ENCODE measurements around the gene RND3. TPM values are rescaled to one million over a fixed set of nuclear protein-coding genes. Genes with fewer than 3 reads are reported as not detected.
A peak's percentile ranks its signal among the peaks of the same experiment; 100 is the strongest.

Gene RND3
- total RNA-seq, 1 donor from 2014 or later, result 32.6 TPM

DNA sequence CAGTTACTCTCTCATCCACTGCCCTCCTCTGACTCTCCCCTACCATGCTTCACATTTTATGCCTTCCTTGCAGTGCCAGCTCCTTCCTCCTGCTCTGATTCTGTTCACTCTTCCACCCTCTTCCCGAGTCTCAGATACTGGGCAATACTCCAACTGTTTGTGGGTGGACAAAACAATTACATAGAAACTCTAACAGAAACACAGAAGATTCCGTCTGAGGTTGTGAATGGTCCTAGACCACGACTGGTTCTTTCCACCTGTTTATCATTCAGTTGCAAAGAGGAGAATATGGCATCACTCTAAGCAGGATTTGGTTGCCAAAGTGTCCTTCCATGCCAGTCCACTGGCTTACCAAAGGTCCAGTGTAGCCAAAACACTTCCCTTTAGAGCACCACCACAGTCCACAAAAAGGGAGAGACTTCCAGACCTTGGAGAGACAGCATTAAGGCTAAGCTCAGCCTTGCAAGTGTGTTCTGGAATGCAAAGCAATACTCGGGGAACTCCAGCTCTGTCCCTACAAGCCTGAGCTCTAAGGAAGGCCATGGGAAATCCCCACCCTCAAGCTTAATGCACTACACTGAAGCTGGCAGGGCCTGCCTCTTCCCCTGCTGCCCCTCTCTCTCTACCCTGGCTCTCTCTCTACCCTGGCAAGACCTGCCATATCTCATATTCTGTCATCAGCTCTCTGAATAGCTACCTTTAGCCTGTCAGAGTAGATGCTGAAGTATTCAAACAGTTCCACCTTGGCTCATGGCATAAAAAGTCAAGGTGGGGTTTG is 33.6 kb upstream of the RND3 start:
- intact Hi-C loops (cut with DNase I), result no loop called here
- TF ChIP-seq CTCF (IDR thresholded peaks at IDR 0.05), result no peak
- H3K27me3 ChIP-seq, result no peaks in the 10 kb centered on the region
- H3K4me1 ChIP-seq, result no peaks in the 10 kb centered on the region
- DNase-seq (no peak), ATAC-seq (peak; percentile 61)
- no peak overlapping the region for H3K4me3 ChIP-seq
- H3K9me3 ChIP-seq, result no peaks in the 10 kb centered on the region
- H3K36me3 ChIP-seq, result no peaks in the 10 kb centered on the region
- H3K27ac ChIP-seq, result no peak overlapping the region

- Histone ChIP-seq H3K4me3 (no peak overlapping the region), H3K36me3 (no peaks in the 10 kb centered on the region)
- TF ChIP-seq CTCF (IDR thresholded peaks at IDR 0.05), result no peak
These were observed 32.6 kb upstream of the RND3 start for GRCh38 chr2:150520033-150520432.

DNA sequence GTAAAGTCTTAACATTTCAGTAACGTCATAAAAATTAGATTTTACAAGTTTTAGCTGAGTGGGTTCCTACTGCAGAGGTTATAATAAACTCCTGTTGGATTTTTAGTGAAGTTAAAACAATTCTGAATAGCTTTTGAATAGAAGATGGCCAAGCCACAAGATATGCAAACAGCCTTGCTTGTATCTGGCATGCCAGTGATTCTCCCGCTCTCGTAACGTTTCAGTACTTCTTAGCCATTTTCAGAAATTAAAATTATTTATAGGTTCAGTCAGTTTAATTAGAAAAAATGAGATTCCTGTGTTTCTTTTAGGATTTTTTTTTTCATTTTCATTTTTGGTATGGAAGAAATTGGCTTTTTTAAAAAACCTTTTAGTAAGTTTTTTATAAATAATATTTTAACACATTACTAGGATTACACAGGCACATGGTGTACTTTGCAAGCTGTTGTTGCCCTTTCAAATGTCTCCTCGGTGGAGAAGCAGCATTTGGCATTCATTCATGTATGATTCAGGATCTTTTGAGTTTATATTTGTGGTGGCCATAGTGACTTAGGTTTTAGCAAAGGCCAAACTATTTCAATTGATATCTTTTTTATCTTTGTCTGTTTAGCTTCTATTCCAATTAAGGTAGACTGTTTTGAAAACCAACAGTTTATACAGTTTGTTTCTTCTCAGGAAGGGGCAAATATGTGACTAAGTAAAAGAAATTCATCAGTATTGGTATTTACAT is 30.6 kb upstream of the RND3 start:
- no peak overlapping the region for H3K4me3 ChIP-seq
- H3K36me3 ChIP-seq, result no peaks in the 10 kb centered on the region
- no peaks in the 10 kb centered on the region for H3K27me3 ChIP-seq
- no peaks in the 10 kb centered on the region for H3K4me1 ChIP-seq
- H3K9me3 ChIP-seq, result no peaks in the 10 kb centered on the region
- intact Hi-C loops (cut with DNase I), result no loop called here
- H3K27ac ChIP-seq, result no peak overlapping the region
- DNase-seq (no peak), ATAC-seq (no peak)
- no peak for TF ChIP-seq CTCF (IDR thresholded peaks at IDR 0.05)

More at GRCh38 chr2:150520033-150520432, 32.6 kb upstream of the RND3 start:
- Histone ChIP-seq H3K4me1 (no peaks in the 10 kb centered on the region), H3K9me3 (no peaks in the 10 kb centered on the region), H3K27me3 (no peaks in the 10 kb centered on the region), H3K27ac (no peak overlapping the region)
- ATAC-seq (no peak), DNase-seq (no peak)
- intact Hi-C loops (cut with DNase I), result no loop called here

DNA sequence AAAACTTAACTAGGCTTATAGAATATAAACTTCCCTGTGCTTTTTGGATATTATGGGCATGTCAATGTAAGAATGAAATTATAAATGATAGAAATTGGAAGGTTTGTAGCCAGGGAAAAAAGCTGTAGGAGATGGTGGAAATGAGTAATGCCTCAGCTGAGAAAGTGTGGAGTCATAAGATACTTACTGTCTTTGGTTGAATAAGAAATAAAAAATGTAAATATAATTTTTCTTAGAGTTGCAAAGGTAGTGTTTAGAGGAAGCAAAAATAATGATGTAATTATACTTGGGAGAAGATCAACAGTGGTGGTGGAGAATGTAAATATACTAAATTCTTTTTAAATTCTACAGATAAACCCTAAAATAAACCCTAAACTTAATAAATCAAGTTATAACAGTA is 26.2 kb upstream of the RND3 start:
- DNase-seq (no peak), ATAC-seq (no peak)
- intact Hi-C loops (cut with DNase I), result no loop called here
- Histone ChIP-seq H3K27me3 (no peaks in the 10 kb centered on the region), H3K4me3 (no peak overlapping the region), H3K36me3 (no peaks in the 10 kb centered on the region), H3K9me3 (no peaks in the 10 kb centered on the region), H3K27ac (no peak overlapping the region), H3K4me1 (no peaks in the 10 kb centered on the region)
- no peak for TF ChIP-seq CTCF (IDR thresholded peaks at IDR 0.05)

- no peak overlapping the region for H3K27ac ChIP-seq
- TF ChIP-seq CTCF (IDR thresholded peaks at IDR 0.05), result no peak
- ATAC-seq, result no peak
- H3K36me3 ChIP-seq, result no peaks in the 10 kb centered on the region
- H3K4me1 ChIP-seq, result no peaks in the 10 kb centered on the region
- no peak overlapping the region for H3K4me3 ChIP-seq
- H3K27me3 ChIP-seq, result no peaks in the 10 kb centered on the region
- intact Hi-C loops (cut with DNase I), result no loop called here
- H3K9me3 ChIP-seq, result no peaks in the 10 kb centered on the region
- no peak for DNase-seq
These were observed 21.1 kb upstream of the RND3 start for GRCh38 chr2:150508497-150509137.
